Vagina (tissue), 2 donors: ENCODE measurements around the gene AMOTL2. TPM values are rescaled to one million over a fixed set of nuclear protein-coding genes. Genes with fewer than 3 reads are reported as not detected.

Experiments used
- DNase-seq, 2 donors: peaks; one replicate each; pipeline ENCODE4 v3.0.0-alpha.2; 2017; ENCODE audit errors: extremely low spot score in 2 of 2
- H3K27ac ChIP-seq: fragments of 200-600 bp; sonication (generic); one replicate; pipeline ENCODE4 v1.5.1; 2019
- H3K27me3 ChIP-seq: fragments of 200-600 bp; sonication (generic); one replicate; pipeline ENCODE4 v1.5.1; 2019
- H3K36me3 ChIP-seq, 2 donors: fragments of 200-600 bp; sonication (generic); one replicate each; pipeline ENCODE4 v1.5.1; 2017 to 2019
- H3K4me1 ChIP-seq: fragments of 200-600 bp; sonication (generic); one replicate; pipeline ENCODE4 v1.5.1; 2019
- H3K4me3 ChIP-seq, 2 donors: fragments of 200-600 bp; sonication (generic); 1 replicate in 1 of 2; 2 replicates in 1 of 2; pipeline ENCODE4 v1.5.1; 2016 to 2019
- H3K9me3 ChIP-seq: fragments of 200-600 bp; sonication (generic); one replicate; pipeline ENCODE4 v1.5.1; 2019
- CTCF ChIP-seq, 3 experiments: fragments of 450-650 bp in 2 of 3; fragments of 200-600 bp in 1 of 3; sonication (generic) in 1 of 3; IDR thresholded peaks; one replicate each; pipeline ENCODE4 v1.5.1; 2017 to 2019; ENCODE audit warnings: antibody characterized with exemption in 3 of 3, mild to moderate bottlenecking in 2 of 3, moderate library complexity in 2 of 3
- POLR2A ChIP-seq, 2 donors: fragments of 450-650 bp; IDR thresholded peaks; one replicate each; pipeline ENCODE4 v1.6.1; 2017; ENCODE audit warnings: antibody characterized with exemption in 2 of 2, mild to moderate bottlenecking in 2 of 2, moderate library complexity in 2 of 2
- POLR2AphosphoS5 ChIP-seq, 2 donors: sonication (generic); formaldehyde crosslinking; IDR thresholded peaks; one replicate each; pipeline ENCODE4 v1.9.0; 2017; ENCODE audit warnings: antibody characterized with exemption in 2 of 2, mild to moderate bottlenecking in 2 of 2, low read depth in 1 of 2; ENCODE audit not compliant: insufficient read depth in 1 of 2
- intact Hi-C: fragments of 100-400 bp; cut with DNase I; formaldehyde crosslinking; loops from one replicate; pipeline ENCODE4 v1.15.1; 2023
- total RNA-seq: library from RNA; depleted of rRNA; stranded (reverse); fragments of >200 nt; gene quantifications from one replicate; pipeline ENCODE4 v1.2.3, GENCODE V29; 2016

The AMOTL2 gene
- total RNA-seq, 1 donor from 2014 or later = 60.6 TPM

DNA sequence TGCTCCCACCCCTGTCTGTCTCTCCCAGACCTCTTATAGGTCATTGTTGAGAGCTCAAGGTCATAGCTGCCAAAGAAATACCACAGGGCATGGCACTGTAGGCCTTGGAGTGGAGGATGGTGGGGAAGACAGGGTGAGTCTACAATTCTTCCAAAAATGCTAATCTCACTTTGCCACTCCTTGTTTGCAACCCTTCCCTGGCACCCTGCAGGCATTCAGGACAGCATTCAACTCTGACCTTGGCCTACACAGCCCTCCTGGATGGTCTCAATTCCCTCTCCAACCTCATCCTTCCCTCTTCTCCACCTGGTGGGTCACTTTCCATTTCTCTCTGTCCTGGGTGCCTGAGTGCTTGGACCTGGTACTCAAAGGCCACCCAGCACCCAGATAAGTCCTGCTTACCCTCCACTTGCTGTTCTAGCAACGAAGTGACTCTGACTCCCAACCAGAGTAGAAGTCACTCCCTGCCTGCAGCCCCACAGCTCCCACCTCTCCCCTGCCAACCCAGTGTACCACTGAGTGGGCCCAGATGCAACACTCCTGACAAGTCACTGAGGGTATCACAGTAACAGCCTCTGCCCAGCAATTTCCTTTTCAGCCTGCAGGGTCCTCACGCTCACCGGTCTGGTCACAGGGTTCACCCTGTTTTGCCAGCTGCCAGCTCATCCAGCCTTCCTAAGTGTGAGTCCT is 36.6 kb downstream of the AMOTL2 start:
- intact Hi-C loops = no loop called here
- Histone ChIP-seq H3K27me3 (no peaks in the 10 kb centered on the region), H3K27ac (no peak overlapping the region), H3K4me1 (peaks cover 45% of the 10 kb centered on the region), H3K9me3 (no peaks in the 10 kb centered on the region), H3K4me3 (no peak overlapping the region), H3K36me3 (no peaks in the 10 kb centered on the region)
- DNase-seq = no peak
- TF ChIP-seq POLR2AphosphoS5 (IDR thresholded peaks at IDR 0.05; ENCODE audit: insufficient read depth in 1 of 2, low read depth in 1 of 2) = no peak
- no peak for TF ChIP-seq CTCF (IDR thresholded peaks at IDR 0.05)
- no peak for TF ChIP-seq POLR2A (IDR thresholded peaks at IDR 0.05)

- H3K27ac ChIP-seq = no peak overlapping the region
- intact Hi-C loops = no loop called here
- no peak for DNase-seq
- peaks cover 50% of the 10 kb centered on the region for H3K4me1 ChIP-seq
- no peak for TF ChIP-seq CTCF (IDR thresholded peaks at IDR 0.05)
- TF ChIP-seq POLR2AphosphoS5 (IDR thresholded peaks at IDR 0.05; ENCODE audit: insufficient read depth in 1 of 2, low read depth in 1 of 2) = peak in 1 of 2 donors; percentile 20
- no peak for TF ChIP-seq POLR2A (IDR thresholded peaks at IDR 0.05)
- H3K9me3 ChIP-seq = no peaks in the 10 kb centered on the region
- H3K4me3 ChIP-seq = no peak overlapping the region
- H3K27me3 ChIP-seq = no peaks in the 10 kb centered on the region
- H3K36me3 ChIP-seq = no peaks in the 10 kb centered on the region
Observed at GRCh38 chr3:134337071-134337482, 37.2 kb downstream of the AMOTL2 start.

GRCh38 chr3:134336587-134336986 is 37.7 kb downstream of the AMOTL2 start:
- Histone ChIP-seq H3K27ac (no peak overlapping the region), H3K9me3 (no peaks in the 10 kb centered on the region), H3K27me3 (no peaks in the 10 kb centered on the region), H3K36me3 (no peaks in the 10 kb centered on the region), H3K4me3 (no peak overlapping the region), H3K4me1 (peaks cover 55% of the 10 kb centered on the region)
- no peak for TF ChIP-seq CTCF (IDR thresholded peaks at IDR 0.05)
- TF ChIP-seq POLR2A (IDR thresholded peaks at IDR 0.05) = no peak
- peak in 1 of 2 donors; percentile 21 for TF ChIP-seq POLR2AphosphoS5 (IDR thresholded peaks at IDR 0.05; ENCODE audit: insufficient read depth in 1 of 2, low read depth in 1 of 2)
- intact Hi-C loops = no loop called here
- DNase-seq = no peak

GRCh38 chr3:134334901-134335280 is 39.4 kb downstream of the AMOTL2 start:
- intact Hi-C loops = no loop called here
- peak overlapping the region; percentile 81 for H3K27ac ChIP-seq
- H3K36me3 ChIP-seq = no peaks in the 10 kb centered on the region
- DNase-seq = no peak
- no peak overlapping the region for H3K4me3 ChIP-seq
- no peaks in the 10 kb centered on the region for H3K9me3 ChIP-seq
- H3K4me1 ChIP-seq = peaks cover 68% of the 10 kb centered on the region
- no peaks in the 10 kb centered on the region for H3K27me3 ChIP-seq
- TF ChIP-seq CTCF (IDR thresholded peaks at IDR 0.05) (no peak), POLR2AphosphoS5 (IDR thresholded peaks at IDR 0.05; ENCODE audit: insufficient read depth in 1 of 2, low read depth in 1 of 2) (no peak), POLR2A (IDR thresholded peaks at IDR 0.05) (no peak)

- intact Hi-C loops = no loop called here
- peaks cover 68% of the 10 kb centered on the region for H3K4me1 ChIP-seq
- TF ChIP-seq CTCF (IDR thresholded peaks at IDR 0.05) = no peak
- no peak for TF ChIP-seq POLR2AphosphoS5 (IDR thresholded peaks at IDR 0.05; ENCODE audit: insufficient read depth in 1 of 2, low read depth in 1 of 2)
- no peak for TF ChIP-seq POLR2A (IDR thresholded peaks at IDR 0.05)
- H3K4me3 ChIP-seq = no peak overlapping the region
- no peaks in the 10 kb centered on the region for H3K9me3 ChIP-seq
- no peaks in the 10 kb centered on the region for H3K27me3 ChIP-seq
- H3K36me3 ChIP-seq = no peaks in the 10 kb centered on the region
- peak overlapping the region; percentile 81 for H3K27ac ChIP-seq
- no peak for DNase-seq
Observed at GRCh38 chr3:134334231-134334900, 39.9 kb downstream of the AMOTL2 start.
